ENCODE measurements around the gene GLUL. TPM values are rescaled to one million over a fixed set of nuclear protein-coding genes. Genes with fewer than 3 reads are reported as not detected.
"Not testable (repeated sequence)": the region's sequence is repeated elsewhere in the genome, so short reads cannot be mapped to it uniquely, and the experiment has no call there.

The GLUL gene
- total RNA-seq, 1 experiment from 2014 or later: 165 TPM

- ATAC-seq (no peak), DNase-seq (ENCODE audit: low read depth, low spot score) (no peak)
- CTCF ChIA-PET: interaction anchor here (1.2 kb wide), 1 partner anchor 16 kb away, joined by 3 read pairs; no protein-coding TSS in a partner anchor
- H3K9ac ChIP-seq (ENCODE audit: low read length): no peak overlapping the region
- H4K20me1 ChIP-seq (ENCODE audit: insufficient read depth): no peaks in the 10 kb centered on the region
- no peak overlapping the region for H3K4me2 ChIP-seq (ENCODE audit: low read length)
- H3K9me2 ChIP-seq (ENCODE audit: insufficient read depth): no peaks in the 10 kb centered on the region
- no peak overlapping the region for H3K27ac ChIP-seq (ENCODE audit: low read depth, low read length)
- BruUV-seq (replicated peaks): no TSS peak
- no peaks in the 10 kb centered on the region for H3K27me3 ChIP-seq (ENCODE audit: insufficient read depth, low read length)
- POLR2A ChIA-PET: interaction anchor here (1.4 kb wide), 1 partner anchor 8 kb away, joined by 5 read pairs; no protein-coding TSS in a partner anchor
- H3K79me2 ChIP-seq (ENCODE audit: insufficient read depth, low read length): no peaks in the 10 kb centered on the region
- no peaks in the 10 kb centered on the region for H3K9me3 ChIP-seq (ENCODE audit: control insufficient read depth in 1 of 2, insufficient read depth in 1 of 2, low read depth in 1 of 2, low read length in 2 of 2)
- H2AFZ ChIP-seq (ENCODE audit: low read depth, low read length, poor library complexity, severe bottlenecking): no peak overlapping the region
- TF ChIP-seq EZH2 (IDR thresholded peaks at IDR 0.05) (no peak), SRF (IDR thresholded peaks at IDR 0.05; ENCODE audit: low read depth) (no peak), CBX3 (IDR thresholded peaks at IDR 0.05; ENCODE audit: low read depth) (no peak), RAD21 (IDR thresholded peaks at IDR 0.05; ENCODE audit: low read depth) (no peak), POLR2A (IDR thresholded peaks at IDR 0.05; ENCODE audit: borderline replicate concordance, extremely low read depth, insufficient read depth, insufficient read length) (no peak), YY1 (IDR thresholded peaks at IDR 0.05; ENCODE audit: extremely low read depth, insufficient replicate concordance, low read depth, low read length) (no peak), REST (IDR thresholded peaks at IDR 0.05; ENCODE audit: low read depth) (no peak), TCF7L2 (IDR thresholded peaks at IDR 0.05; ENCODE audit: borderline replicate concordance, extremely low read depth, insufficient read depth, insufficient read length) (no peak), SIN3A (IDR thresholded peaks at IDR 0.05; ENCODE audit: low read depth) (no peak), SP1 (IDR thresholded peaks at IDR 0.05; ENCODE audit: low read depth) (no peak), ZFX (IDR thresholded peaks at IDR 0.05) (no peak), EGR1 (IDR thresholded peaks at IDR 0.05; ENCODE audit: low read depth) (no peak), EZH2phosphoT487 (IDR thresholded peaks at IDR 0.05; ENCODE audit: borderline replicate concordance) (no peak), ZNF274 (IDR thresholded peaks at IDR 0.05; ENCODE audit: low read depth, low read length) (no peak), CEBPB (IDR thresholded peaks at IDR 0.05; ENCODE audit: low read depth) (no peak), ELF1 (IDR thresholded peaks at IDR 0.05; ENCODE audit: borderline replicate concordance, low read depth) (no peak), JUND (IDR thresholded peaks at IDR 0.05) (no peak)
- TF ChIP-seq, protein P1, sequence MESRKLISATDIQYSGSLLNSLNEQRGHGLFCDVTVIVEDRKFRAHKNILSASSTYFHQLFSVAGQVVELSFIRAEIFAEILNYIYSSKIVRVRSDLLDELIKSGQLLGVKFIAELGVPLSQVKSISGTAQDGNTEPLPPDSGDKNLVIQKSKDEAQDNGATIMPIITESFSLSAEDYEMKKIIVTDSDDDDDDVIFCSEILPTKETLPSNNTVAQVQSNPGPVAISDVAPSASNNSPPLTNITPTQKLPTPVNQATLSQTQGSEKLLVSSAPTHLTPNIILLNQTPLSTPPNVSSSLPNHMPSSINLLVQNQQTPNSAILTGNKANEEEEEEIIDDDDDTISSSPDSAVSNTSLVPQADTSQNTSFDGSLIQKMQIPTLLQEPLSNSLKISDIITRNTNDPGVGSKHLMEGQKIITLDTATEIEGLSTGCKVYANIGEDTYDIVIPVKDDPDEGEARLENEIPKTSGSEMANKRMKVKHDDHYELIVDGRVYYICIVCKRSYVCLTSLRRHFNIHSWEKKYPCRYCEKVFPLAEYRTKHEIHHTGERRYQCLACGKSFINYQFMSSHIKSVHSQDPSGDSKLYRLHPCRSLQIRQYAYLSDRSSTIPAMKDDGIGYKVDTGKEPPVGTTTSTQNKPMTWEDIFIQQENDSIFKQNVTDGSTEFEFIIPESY (IDR thresholded peaks at IDR 0.05; ENCODE audit: extremely low read depth, insufficient replicate concordance, low read length): no peak
- intact Hi-C loops (cut with micrococcal nuclease): no loop called here
- RAD21 ChIA-PET (ENCODE audit: low non-redundant PET in 1 of 2, low total read pairs in 2 of 2, uncharacterized antibody in 2 of 2, unreplicated experiment in 2 of 2): no interaction called here
- no peak overlapping the region for H3K4me3 ChIP-seq (replicated peaks in 1 of 2; ENCODE audit: low read depth in 1 of 2, low read length in 2 of 2)
- H3K4me1 ChIP-seq (ENCODE audit: control insufficient read depth in 1 of 2, insufficient read depth in 2 of 2, low read length in 2 of 2): no peaks in the 10 kb centered on the region; a peak in 1 of 4 replicates
- peaks cover 12 to 19% of the 10 kb centered on the region in 2 experiments for H3K36me3 ChIP-seq (ENCODE audit: control insufficient read depth in 1 of 2, insufficient read depth in 2 of 2, low read length in 2 of 2)
These were observed 11.4 kb downstream of the GLUL start for GRCh38 chr1:182380199-182380598.

GRCh38 chr1:182379781-182380180 is 11.8 kb downstream of the GLUL start:
- ATAC-seq; RAD21 ChIA-PET (ENCODE audit: low non-redundant PET in 1 of 2, low total read pairs in 2 of 2, uncharacterized antibody in 2 of 2, unreplicated experiment in 2 of 2); BruUV-seq (replicated peaks); H3K4me2 ChIP-seq (ENCODE audit: low read length); H3K4me1 ChIP-seq (ENCODE audit: control insufficient read depth in 1 of 2, insufficient read depth in 2 of 2, low read length in 2 of 2); H3K9ac ChIP-seq (ENCODE audit: low read length); H3K9me3 ChIP-seq (ENCODE audit: control insufficient read depth in 1 of 2, insufficient read depth in 1 of 2, low read depth in 1 of 2, low read length in 2 of 2); DNase-seq (ENCODE audit: low read depth, low spot score); H3K79me2 ChIP-seq (ENCODE audit: insufficient read depth, low read length); H3K27me3 ChIP-seq (ENCODE audit: insufficient read depth, low read length); H3K27ac ChIP-seq (ENCODE audit: low read depth, low read length); H3K4me3 ChIP-seq (replicated peaks in 1 of 2; ENCODE audit: low read depth in 1 of 2, low read length in 2 of 2); H4K20me1 ChIP-seq (ENCODE audit: insufficient read depth); H3K9me2 ChIP-seq (ENCODE audit: insufficient read depth); intact Hi-C loops (cut with micrococcal nuclease); H2AFZ ChIP-seq (ENCODE audit: low read depth, low read length, poor library complexity, severe bottlenecking): not testable (repeated sequence)
- ChIA-PET CTCF (interaction anchor here (1.2 kb wide), 1 partner anchor 17 kb away, joined by 3 read pairs; no protein-coding TSS in a partner anchor), POLR2A (interaction anchor here (1.4 kb wide), 1 partner anchor 9 kb away, joined by 5 read pairs; no protein-coding TSS in a partner anchor)
- H3K36me3 ChIP-seq (ENCODE audit: control insufficient read depth in 1 of 2, insufficient read depth in 2 of 2, low read length in 2 of 2): peaks cover 11 to 15% of the 10 kb centered on the region in 2 experiments
